Sigmoid colon (tissue), 7 donors: Measurements from ENCODE around the gene EVA1B. TPM values are rescaled to one million over a fixed set of nuclear protein-coding genes. Genes with fewer than 3 reads are reported as not detected.
A peak's percentile ranks its signal among the peaks of the same experiment; 100 is the strongest.

Experiments used
- DNase-seq: peaks from one replicate; pipeline ENCODE4 v3.0.0-alpha.2; 2019
- H3K27ac ChIP-seq, 4 donors: fragments of 200-600 bp; sonication (generic); one replicate each; pipeline ENCODE4 v1.5.1; 2016 to 2019; ENCODE audit warnings: mild to moderate bottlenecking in 1 of 4
- H3K27me3 ChIP-seq, 3 donors: fragments of 200-600 bp; sonication (generic); one replicate each; pipeline ENCODE4 v1.5.1; 2019; ENCODE audit warnings: mild to moderate bottlenecking in 1 of 3
- H3K36me3 ChIP-seq, 4 donors: fragments of 200-600 bp; sonication (generic); one replicate each; pipeline ENCODE4 v1.5.1; 2016 to 2019
- H3K4me1 ChIP-seq, 4 donors: fragments of 200-600 bp; sonication (generic); one replicate each; pipeline ENCODE4 v1.5.1; 2017 to 2019
- H3K4me3 ChIP-seq, 4 donors: fragments of 200-600 bp; sonication (generic); one replicate each; pipeline ENCODE4 v1.5.1; 2017 to 2019; ENCODE audit warnings: mild to moderate bottlenecking in 2 of 4, moderate library complexity in 1 of 4
- H3K9me3 ChIP-seq, 4 donors: fragments of 200-600 bp in 3 of 4; sonication (generic) in 3 of 4; one replicate each; pipeline versions ENCODE4 v1.5.1 to v1.6.1; 2013 to 2019
- EP300 ChIP-seq, 4 donors: sonication (generic); formaldehyde crosslinking; IDR thresholded peaks; one replicate each; pipeline ENCODE4 v1.6.1; 2017; ENCODE audit warnings: antibody characterized with exemption in 4 of 4
- POLR2A ChIP-seq, 2 donors: fragments of 450-650 bp; IDR thresholded peaks; one replicate each; pipeline ENCODE4 v1.6.1; 2016; ENCODE audit warnings: antibody characterized with exemption in 2 of 2, mild to moderate bottlenecking in 2 of 2, moderate library complexity in 2 of 2
- POLR2AphosphoS5 ChIP-seq, 4 donors: sonication (generic); formaldehyde crosslinking; IDR thresholded peaks; one replicate each; pipeline ENCODE4 v1.6.1; 2017; ENCODE audit warnings: antibody characterized with exemption in 4 of 4
- WGBS, 2 donors: extraction: QIAGEN DNeasy Blood & Tissue Kit; methylation state at CpG; one replicate each; pipeline ENCODE4 v1.1.7; 2013; 5-methylcytosine and 5-hydroxymethylcytosine counted together
- intact Hi-C: fragments of 100-400 bp; cut with DNase I; formaldehyde crosslinking; loops from one replicate; pipeline ENCODE4 v1.15.1; 2023
- polyA plus RNA-seq, 3 donors: library from polyadenylated mRNA; stranded (reverse); fragments of 200-250 nt; gene quantifications; one replicate each; pipeline ENCODE4 v1.2.3, GENCODE V29; 2013
- total RNA-seq, 4 donors: library from RNA; depleted of rRNA; stranded (reverse); fragments of >200 nt; gene quantifications; one replicate each; pipeline ENCODE4 v1.1.0, GENCODE V29; 2016
- TF ChIP-seq, protein P1 (sequence below), 4 experiments: fragments of 450-650 bp in 3 of 4; fragments of 200-600 bp in 1 of 4; IDR thresholded peaks; one replicate each; pipeline ENCODE4 v1.5.1; 2016 to 2019; ENCODE audit warnings: antibody characterized with exemption in 4 of 4, mild to moderate bottlenecking in 3 of 4, moderate library complexity in 2 of 4
- donor health status: healthy with polysubstance abuse.
- donor health status: Bipolar disorder and iron deficiency.
- donor health status: healthy.

The EVA1B gene
- total and polyA plus RNA-seq, 7 donors, result 5.8 to 102 (median 46.7) TPM

DNA sequence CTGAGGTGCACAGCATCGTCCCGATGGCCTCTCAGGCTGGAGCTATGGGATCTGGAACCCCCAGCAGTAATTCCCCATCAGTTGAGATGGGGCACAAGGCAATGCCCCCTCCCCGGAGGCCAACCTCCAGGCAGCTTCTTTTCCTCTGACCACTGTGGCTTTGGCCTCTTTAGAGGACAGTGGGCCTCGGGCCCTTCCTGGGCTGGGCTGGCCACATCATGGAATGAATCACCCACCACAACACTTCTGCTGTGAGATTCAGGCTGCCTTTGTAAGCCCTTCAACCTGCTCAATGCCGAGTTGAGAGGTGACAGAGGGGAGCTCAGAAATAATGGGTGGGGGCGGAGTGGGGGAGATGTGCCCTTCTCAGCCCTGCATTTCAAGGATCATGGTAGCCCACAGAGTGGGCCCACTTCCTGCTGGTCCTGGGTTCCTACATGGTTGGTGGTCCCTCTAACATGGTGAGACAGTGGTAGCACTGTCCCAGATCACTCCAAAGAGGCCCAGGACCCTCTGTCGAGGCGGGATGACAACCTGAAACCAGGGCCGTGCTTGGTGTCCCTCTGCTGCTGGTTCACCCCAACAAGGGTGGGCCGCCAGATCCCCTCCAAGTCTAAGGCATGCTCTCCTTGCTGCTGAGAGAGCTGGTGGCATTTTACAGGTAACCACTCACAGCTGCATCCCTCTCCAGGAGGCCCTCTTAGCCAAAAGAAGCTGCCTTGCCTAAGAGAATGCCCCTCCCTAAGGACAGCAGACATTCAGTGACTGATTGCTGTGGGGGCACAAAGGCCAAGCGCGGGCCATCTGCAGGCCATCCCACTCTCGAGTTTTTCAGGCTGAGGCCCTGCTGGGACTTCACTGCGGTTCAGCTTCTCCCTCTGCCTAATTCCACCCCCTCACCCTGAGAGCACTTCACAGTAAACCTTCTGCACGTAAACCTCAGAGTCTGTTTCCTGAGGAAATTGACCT, 29.7 kb upstream of the EVA1B start:
- Histone ChIP-seq H3K27ac (peak overlapping the region in 2 of 4 donors; percentile 80 to 88), H3K9me3 (no peaks in the 10 kb centered on the region), H3K27me3 (no peaks in the 10 kb centered on the region), H3K4me3 (no peak overlapping the region), H3K36me3 (peaks cover 17 to 59% (median 49%) of the 10 kb centered on the region in 4 donors), H3K4me1 (peaks cover 0 to 47% (median 39%) of the 10 kb centered on the region in 4 donors)
- no peak for DNase-seq
- TF ChIP-seq EP300 (IDR thresholded peaks at IDR 0.05) (no peak), POLR2AphosphoS5 (IDR thresholded peaks at IDR 0.05) (no peak), POLR2A (IDR thresholded peaks at IDR 0.05) (no peak)
- TF ChIP-seq, protein P1, sequence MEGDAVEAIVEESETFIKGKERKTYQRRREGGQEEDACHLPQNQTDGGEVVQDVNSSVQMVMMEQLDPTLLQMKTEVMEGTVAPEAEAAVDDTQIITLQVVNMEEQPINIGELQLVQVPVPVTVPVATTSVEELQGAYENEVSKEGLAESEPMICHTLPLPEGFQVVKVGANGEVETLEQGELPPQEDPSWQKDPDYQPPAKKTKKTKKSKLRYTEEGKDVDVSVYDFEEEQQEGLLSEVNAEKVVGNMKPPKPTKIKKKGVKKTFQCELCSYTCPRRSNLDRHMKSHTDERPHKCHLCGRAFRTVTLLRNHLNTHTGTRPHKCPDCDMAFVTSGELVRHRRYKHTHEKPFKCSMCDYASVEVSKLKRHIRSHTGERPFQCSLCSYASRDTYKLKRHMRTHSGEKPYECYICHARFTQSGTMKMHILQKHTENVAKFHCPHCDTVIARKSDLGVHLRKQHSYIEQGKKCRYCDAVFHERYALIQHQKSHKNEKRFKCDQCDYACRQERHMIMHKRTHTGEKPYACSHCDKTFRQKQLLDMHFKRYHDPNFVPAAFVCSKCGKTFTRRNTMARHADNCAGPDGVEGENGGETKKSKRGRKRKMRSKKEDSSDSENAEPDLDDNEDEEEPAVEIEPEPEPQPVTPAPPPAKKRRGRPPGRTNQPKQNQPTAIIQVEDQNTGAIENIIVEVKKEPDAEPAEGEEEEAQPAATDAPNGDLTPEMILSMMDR (IDR thresholded peaks at IDR 0.05), result no peak
- intact Hi-C loops, result no loop called here
- WGBS, 2 donors, result 86 to 90% methylated on average over 15 of the region's 15 CpGs

DNA sequence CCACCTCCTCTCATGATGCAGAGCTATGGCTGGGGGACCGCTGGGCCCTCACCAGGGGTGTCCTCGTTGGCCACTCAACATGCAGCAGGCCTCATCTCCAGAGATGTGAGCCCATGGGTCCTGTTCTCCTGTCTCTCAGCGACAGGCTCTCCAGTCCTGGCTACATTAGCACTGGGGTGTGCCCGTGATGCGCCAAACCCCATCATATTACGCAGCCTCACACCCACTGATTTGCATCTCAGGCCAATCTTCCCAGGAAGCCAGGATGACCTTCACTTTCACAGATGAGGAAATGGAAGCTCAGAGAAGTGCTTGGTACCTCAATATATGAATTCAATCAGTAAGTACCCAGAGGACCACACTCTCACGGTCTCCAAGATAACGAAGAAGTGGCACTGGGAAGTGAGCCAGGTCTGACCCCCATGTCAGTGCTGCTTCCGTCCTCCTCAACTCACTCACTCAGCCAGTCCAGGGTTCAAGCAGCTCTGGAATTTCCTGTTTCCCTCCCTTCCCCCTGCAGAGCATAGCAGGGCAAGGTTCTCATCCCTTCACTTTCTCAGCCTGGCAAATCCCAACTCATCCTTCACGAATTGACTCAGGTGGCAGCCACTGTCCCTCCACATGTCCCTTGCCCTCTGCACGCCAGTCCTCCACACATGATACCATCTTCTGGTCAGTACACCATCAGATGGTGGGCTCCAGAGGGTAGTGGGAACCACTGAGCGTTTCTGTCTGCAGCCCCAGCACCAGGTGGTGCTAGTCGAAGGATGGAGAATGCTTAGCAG, 28.9 kb upstream of the EVA1B start:
- Histone ChIP-seq H3K27me3 (no peaks in the 10 kb centered on the region), H3K4me3 (no peak overlapping the region), H3K9me3 (no peaks in the 10 kb centered on the region), H3K36me3 (peaks cover 21 to 58% (median 48%) of the 10 kb centered on the region in 4 donors), H3K4me1 (peaks cover 0 to 47% (median 39%) of the 10 kb centered on the region in 4 donors), H3K27ac (peak overlapping the region; percentile 77 to 88 (median 81))
- TF ChIP-seq, protein P1 (IDR thresholded peaks at IDR 0.05), result no peak
- TF ChIP-seq POLR2AphosphoS5 (IDR thresholded peaks at IDR 0.05), result no peak
- no peak for TF ChIP-seq POLR2A (IDR thresholded peaks at IDR 0.05)
- TF ChIP-seq EP300 (IDR thresholded peaks at IDR 0.05), result no peak
- intact Hi-C loops, result no loop called here
- DNase-seq, result no peak
- 88 to 89% methylated on average over 13 of the region's 13 CpGs for WGBS, 2 donors

GRCh38 chr1:36351227-36351977, 28.0 kb upstream of the EVA1B start:
- Histone ChIP-seq H3K4me1 (peaks cover 0 to 47% (median 39%) of the 10 kb centered on the region in 4 donors), H3K4me3 (no peak overlapping the region), H3K36me3 (peaks cover 30 to 63% (median 50%) of the 10 kb centered on the region in 4 donors), H3K9me3 (no peaks in the 10 kb centered on the region), H3K27me3 (no peaks in the 10 kb centered on the region), H3K27ac (peak overlapping the region; percentile 77 to 88 (median 81))
- 74 to 83% methylated on average over 14 of the region's 14 CpGs for WGBS, 2 donors
- DNase-seq, result no peak
- intact Hi-C loops, result loop anchor here (2.0 kb wide), 1 partner anchor 17 kb away; no protein-coding TSS in a partner anchor
- TF ChIP-seq POLR2AphosphoS5 (IDR thresholded peaks at IDR 0.05), result no peak
- TF ChIP-seq, protein P1 (IDR thresholded peaks at IDR 0.05), result peak in 2 of 4 experiments; percentile 15

DNA sequence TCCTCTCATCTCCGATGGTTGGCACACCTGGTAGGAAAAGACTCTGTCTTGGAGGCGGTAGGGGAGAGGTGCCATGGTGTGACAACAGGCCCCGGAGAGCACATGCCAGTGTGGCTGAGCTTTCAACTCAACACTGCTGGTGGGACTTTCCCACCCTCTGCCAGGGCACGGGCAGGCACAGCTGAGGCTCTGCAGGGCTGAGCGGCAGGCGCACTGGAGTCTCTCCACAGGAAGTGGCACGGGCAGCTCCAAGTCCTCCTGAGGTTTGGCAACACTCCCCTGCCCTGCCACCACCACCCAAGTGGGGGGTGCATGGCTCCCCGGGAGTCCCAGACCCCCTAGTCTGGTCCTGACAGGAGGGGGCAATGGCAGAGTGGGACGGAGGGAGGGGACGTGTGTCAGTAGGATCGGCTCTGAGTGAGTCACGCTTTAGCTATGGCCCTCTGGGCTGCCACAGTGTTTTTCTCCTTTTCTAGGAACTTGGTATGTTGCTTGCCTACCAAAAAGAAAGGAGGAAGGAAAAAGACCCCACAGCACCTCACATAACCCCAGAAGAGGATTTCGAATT, 27.3 kb upstream of the EVA1B start:
- peak overlapping the region; percentile 77 to 88 (median 81) for H3K27ac ChIP-seq
- H3K4me3 ChIP-seq, result no peak overlapping the region
- H3K36me3 ChIP-seq, result peaks cover 33 to 62% (median 51%) of the 10 kb centered on the region in 4 donors
- intact Hi-C loops, result loop anchor here (2.0 kb wide), 1 partner anchor 18 kb away; no protein-coding TSS in a partner anchor
- H3K27me3 ChIP-seq, result no peaks in the 10 kb centered on the region
- no peaks in the 10 kb centered on the region for H3K9me3 ChIP-seq
- TF ChIP-seq, protein P1 (IDR thresholded peaks at IDR 0.05), result no peak
- TF ChIP-seq EP300 (IDR thresholded peaks at IDR 0.05) (no peak), POLR2AphosphoS5 (IDR thresholded peaks at IDR 0.05) (no peak), POLR2A (IDR thresholded peaks at IDR 0.05) (no peak)
- 42 to 78% methylated on average over 13 of the region's 13 CpGs for WGBS, 2 donors
- peak; percentile 77 for DNase-seq
- peaks cover 0 to 47% (median 39%) of the 10 kb centered on the region in 4 donors for H3K4me1 ChIP-seq
